Brain microvascular endothelial cell (primary cell): ENCODE data around the gene ARHGEF16.

ENCODE experiments used
- DNase-seq: peaks from one replicate; pipeline ENCODE4 v3.0.0-alpha.2; 2020
- H3K27ac ChIP-seq: fragments of 250-450 bp; sonication (Bioruptor Pico); 2 replicates; pipeline ENCODE4 v1.5.1; 2020; ENCODE audit warnings: mild to moderate bottlenecking, moderate library complexity
- H3K27me3 ChIP-seq: fragments of 250-450 bp; sonication (Bioruptor Pico); replicated peaks from 2 replicates; pipeline ENCODE4 v1.5.1; 2020; ENCODE audit warnings: mild to moderate bottlenecking
- H3K36me3 ChIP-seq: fragments of 250-450 bp; sonication (Bioruptor Pico); replicated peaks from 2 replicates; pipeline ENCODE4 v1.5.1; 2020; ENCODE audit warnings: mild to moderate bottlenecking
- H3K4me3 ChIP-seq: 2 replicates; pipeline ENCODE4 v1.5.1; 2011; ENCODE audit warnings: low read depth, mild to moderate bottlenecking, control low read depth, low read length, moderate library complexity
- in situ Hi-C: cut with HindIII; loops from 2 replicates; pipeline ENCODE4 v1.10.0; 2017; ENCODE audit warnings: low sequenced_read_pairs, low pct_ligation_motif_present
- TF ChIP-seq, protein P1 (sequence below): IDR thresholded peaks from 2 replicates; pipeline ENCODE4 v1.5.1; 2011; ENCODE audit warnings: low read depth, mild to moderate bottlenecking, moderate library complexity, low read length, control low read depth, inconsistent platforms; ENCODE audit errors: missing control alignments

Gene ARHGEF16

GRCh38 chr1:3429320-3429719 lies 25.1 kb upstream of the ARHGEF16 start:
- Histone ChIP-seq H3K4me3 (no peak overlapping the region), H3K27me3 (no peaks in the 10 kb centered on the region), H3K36me3 (no peaks in the 10 kb centered on the region), H3K27ac (no peak overlapping the region)
- TF ChIP-seq, protein P1, sequence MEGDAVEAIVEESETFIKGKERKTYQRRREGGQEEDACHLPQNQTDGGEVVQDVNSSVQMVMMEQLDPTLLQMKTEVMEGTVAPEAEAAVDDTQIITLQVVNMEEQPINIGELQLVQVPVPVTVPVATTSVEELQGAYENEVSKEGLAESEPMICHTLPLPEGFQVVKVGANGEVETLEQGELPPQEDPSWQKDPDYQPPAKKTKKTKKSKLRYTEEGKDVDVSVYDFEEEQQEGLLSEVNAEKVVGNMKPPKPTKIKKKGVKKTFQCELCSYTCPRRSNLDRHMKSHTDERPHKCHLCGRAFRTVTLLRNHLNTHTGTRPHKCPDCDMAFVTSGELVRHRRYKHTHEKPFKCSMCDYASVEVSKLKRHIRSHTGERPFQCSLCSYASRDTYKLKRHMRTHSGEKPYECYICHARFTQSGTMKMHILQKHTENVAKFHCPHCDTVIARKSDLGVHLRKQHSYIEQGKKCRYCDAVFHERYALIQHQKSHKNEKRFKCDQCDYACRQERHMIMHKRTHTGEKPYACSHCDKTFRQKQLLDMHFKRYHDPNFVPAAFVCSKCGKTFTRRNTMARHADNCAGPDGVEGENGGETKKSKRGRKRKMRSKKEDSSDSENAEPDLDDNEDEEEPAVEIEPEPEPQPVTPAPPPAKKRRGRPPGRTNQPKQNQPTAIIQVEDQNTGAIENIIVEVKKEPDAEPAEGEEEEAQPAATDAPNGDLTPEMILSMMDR, result no peak
- no peak for DNase-seq
- in situ Hi-C loops, result no loop called here

- in situ Hi-C loops, result no loop called here
- TF ChIP-seq, protein P1, result no peak
- H3K36me3 ChIP-seq, result no peaks in the 10 kb centered on the region
These were observed 24.7 kb upstream of the ARHGEF16 start for GRCh38 chr1:3429766-3430165.

GRCh38 chr1:3430406-3430805 lies 24.1 kb upstream of the ARHGEF16 start:
- in situ Hi-C loops, result no loop called here
- H3K36me3 ChIP-seq, result no peaks in the 10 kb centered on the region
- H3K27ac ChIP-seq, result no peak overlapping the region
- no peaks in the 10 kb centered on the region for H3K27me3 ChIP-seq
- DNase-seq, result no peak
- H3K4me3 ChIP-seq, result no peak overlapping the region
- TF ChIP-seq, protein P1, result no peak

More at GRCh38 chr1:3429766-3430165, 24.7 kb upstream of the ARHGEF16 start:
- H3K4me3 ChIP-seq, result no peak overlapping the region
- H3K27me3 ChIP-seq, result no peaks in the 10 kb centered on the region
- no peak for DNase-seq
- no peak overlapping the region for H3K27ac ChIP-seq

DNA sequence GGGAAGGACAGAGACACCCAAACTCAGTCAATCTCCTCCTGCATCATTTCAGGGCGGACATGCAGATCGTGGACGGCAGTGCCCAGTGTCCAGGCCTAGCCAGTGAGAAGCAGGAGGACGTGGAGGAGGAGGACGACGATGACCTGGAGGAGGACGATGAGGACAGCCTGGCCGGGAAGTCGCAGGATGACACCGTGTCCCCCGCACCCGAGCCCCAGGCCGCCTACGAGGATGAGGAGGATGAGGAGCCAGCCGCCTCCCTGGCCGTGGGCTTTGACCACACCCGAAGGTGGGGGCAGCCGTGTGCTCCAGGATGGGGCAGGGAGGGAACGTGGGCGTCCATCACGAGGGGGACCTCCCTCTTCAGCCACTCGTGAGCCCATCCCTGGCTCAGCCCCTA lies 23.6 kb upstream of the ARHGEF16 start:
- Histone ChIP-seq H3K27me3 (no peaks in the 10 kb centered on the region), H3K36me3 (no peaks in the 10 kb centered on the region), H3K4me3 (no peak overlapping the region), H3K27ac (no peak overlapping the region)
- no peak for DNase-seq
- TF ChIP-seq, protein P1, result no peak
- in situ Hi-C loops, result no loop called here

GRCh38 chr1:3431266-3431665 lies 23.2 kb upstream of the ARHGEF16 start:
- in situ Hi-C loops, result no loop called here
- TF ChIP-seq, protein P1, result peak; percentile 61
- no peak for DNase-seq
- Histone ChIP-seq H3K27ac (no peak overlapping the region), H3K4me3 (no peak overlapping the region), H3K27me3 (no peaks in the 10 kb centered on the region), H3K36me3 (no peaks in the 10 kb centered on the region)

GRCh38 chr1:3431686-3432085 lies 22.8 kb upstream of the ARHGEF16 start:
- TF ChIP-seq, protein P1, result no peak
- Histone ChIP-seq H3K27ac (no peak overlapping the region), H3K27me3 (no peaks in the 10 kb centered on the region), H3K36me3 (no peaks in the 10 kb centered on the region), H3K4me3 (no peak overlapping the region)
- no peak for DNase-seq
- in situ Hi-C loops, result no loop called here
